Psoas muscle (tissue), 8 donors: Measurements from ENCODE around the gene C7orf57. TPM values are rescaled to one million over a fixed set of nuclear protein-coding genes. Genes with fewer than 3 reads are reported as not detected.

Source experiments
- ATAC-seq, 4 donors: fragments of 200-7000 bp; cut with Tn5 transposase; one replicate each; pipeline ENCODE4 v1.9.1; 2020; ENCODE audit warnings: moderate library complexity in 3 of 4, mild to moderate bottlenecking in 2 of 4
- DNase-seq, 2 donors: peaks; one replicate each; pipeline ENCODE4 v3.0.0-alpha.2; 2020
- H3K27ac ChIP-seq: fragments of 200-600 bp; one replicate; pipeline ENCODE4 v1.8.0; 2022
- H3K27me3 ChIP-seq, 3 donors: fragments of 200-600 bp in 1 of 3; one replicate each; pipeline versions ENCODE4 v1.6.1 to v1.8.0; 2013 to 2022; ENCODE audit warnings: low read length in 2 of 3, mild to moderate bottlenecking in 2 of 3, moderate library complexity in 1 of 3; ENCODE audit not compliant: insufficient read depth in 3 of 3
- H3K36me3 ChIP-seq, 2 donors: fragments of 200-600 bp in 1 of 2; one replicate each; pipeline versions ENCODE4 v1.6.1 to v1.8.0; 2013 to 2022; ENCODE audit warnings: low read depth in 1 of 2, mild to moderate bottlenecking in 1 of 2, moderate library complexity in 1 of 2; ENCODE audit not compliant: insufficient read depth in 1 of 2
- H3K4me1 ChIP-seq: fragments of 200-600 bp; one replicate; pipeline ENCODE4 v1.8.0; 2022
- H3K4me3 ChIP-seq: fragments of 200-600 bp; one replicate; pipeline ENCODE4 v1.8.0; 2022; ENCODE audit warnings: mild to moderate bottlenecking
- H3K9me3 ChIP-seq: fragments of 200-600 bp; one replicate; pipeline ENCODE4 v1.8.0; 2022
- WGBS, 3 donors: extraction: QIAGEN DNeasy Blood & Tissue Kit; methylation state at CpG; one replicate each; pipeline versions ENCODE4 v1.1.6 to v1.1.7; 2013; 5-methylcytosine and 5-hydroxymethylcytosine counted together
- intact Hi-C, 2 donors: fragments of 100-400 bp; cut with DNase I; formaldehyde crosslinking; loops; one replicate each; pipeline versions ENCODE4 v1.11.0 to v1.14.2; 2022
- polyA plus RNA-seq, 3 donors: library from polyadenylated mRNA; stranded (reverse); fragments of 200-250 nt; gene quantifications; one replicate each; pipeline ENCODE4 v1.2.3, GENCODE V29; 2013
- total RNA-seq, 4 donors: library from RNA; stranded (reverse); fragmentation: NEBNext Ultra II Directional in 2 of 4; extraction: Animal tissue kit (Norgen Biotek cat#: 25700) in 2 of 4; gene quantifications; one replicate each; pipeline versions ENCODE4 v1.2.1 to v1.2.4, GENCODE V29; 2021 to 2023
- TF ChIP-seq, protein P1 (sequence below): fragments of 200-600 bp; IDR thresholded peaks from one replicate; pipeline ENCODE4 v1.8.0; 2022; ENCODE audit warnings: antibody characterized with exemption
- donor health status: healthy with polysubstance abuse.
- donor health status: DM: no; HTN: no; CAD: no; lungs with moderate emphysema.
- donor health status: Bipolar disorder and iron deficiency.
- donor health status: healthy.
- donor health status: DM: yes; HTN: yes; CAD: no.
- donor health status: DM: no; HTN: no; CAD: no.
- donor health status: DM: no; HTN: no; CAD: no.
- donor health status: DM: yes; HTN: yes; CAD: no.

The C7orf57 gene
- total and polyA plus RNA-seq, 7 donors: 0.01 to 0.06 TPM; not detected in 5

DNA sequence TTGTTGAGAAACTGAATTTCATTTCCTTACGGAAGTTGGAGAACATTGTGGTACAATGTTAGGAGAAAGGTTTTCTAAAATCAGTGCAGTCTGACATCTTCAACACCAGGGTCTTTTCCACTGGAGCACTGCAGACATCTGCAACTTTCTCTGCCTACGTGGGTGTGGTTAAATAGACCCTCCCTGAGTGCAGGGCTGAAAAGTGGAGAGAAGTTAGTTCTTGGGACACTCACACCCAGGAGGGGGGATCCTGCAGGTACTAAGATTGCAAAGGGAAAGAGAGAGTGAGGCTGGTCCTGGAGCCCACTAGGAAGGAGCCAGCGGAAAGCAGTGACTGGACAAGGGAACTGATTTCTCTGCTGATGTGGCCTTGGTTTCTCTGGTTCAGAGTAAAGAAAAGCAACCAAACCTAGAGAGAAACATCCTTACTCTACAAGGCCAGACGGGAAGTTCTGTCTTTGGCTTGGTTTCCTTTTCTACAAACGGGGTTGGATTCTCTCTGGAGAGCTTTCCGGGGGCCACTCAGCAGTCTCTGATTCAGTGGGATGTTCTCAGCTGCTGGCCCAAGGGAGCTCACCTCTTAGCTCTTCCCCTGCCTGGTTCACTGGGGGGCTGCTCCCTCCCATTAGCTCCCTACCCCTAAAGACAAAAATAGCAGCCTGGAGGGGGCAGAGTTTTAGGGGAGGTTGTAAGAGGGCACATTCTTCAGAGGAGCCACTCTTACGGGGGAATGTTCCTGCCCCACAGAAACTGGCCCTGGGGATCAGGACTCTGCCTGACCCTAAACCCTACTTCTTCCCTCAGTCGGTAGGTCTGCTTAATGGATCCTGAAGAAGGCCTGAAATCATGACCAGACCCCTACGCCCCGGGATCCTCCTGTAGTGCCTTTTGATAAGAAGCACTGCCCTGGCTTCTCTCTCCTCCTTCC lies 56.4 kb downstream of the C7orf57 start:
- intact Hi-C loops: loop anchor here in 1 of 2 donors (5.0 kb wide), 1 partner anchor 54 kb away; the partner anchor contains the start of gene C7orf57
- Histone ChIP-seq H3K9me3 (no peaks in the 10 kb centered on the region), H3K27ac (no peak overlapping the region), H3K4me1 (no peaks in the 10 kb centered on the region), H3K4me3 (no peak overlapping the region), H3K36me3 (peaks cover 3 to 47% of the 10 kb centered on the region in 2 donors), H3K27me3 (no peaks in the 10 kb centered on the region)
- DNase-seq: no peak
- no peak for ATAC-seq
- TF ChIP-seq, protein P1, sequence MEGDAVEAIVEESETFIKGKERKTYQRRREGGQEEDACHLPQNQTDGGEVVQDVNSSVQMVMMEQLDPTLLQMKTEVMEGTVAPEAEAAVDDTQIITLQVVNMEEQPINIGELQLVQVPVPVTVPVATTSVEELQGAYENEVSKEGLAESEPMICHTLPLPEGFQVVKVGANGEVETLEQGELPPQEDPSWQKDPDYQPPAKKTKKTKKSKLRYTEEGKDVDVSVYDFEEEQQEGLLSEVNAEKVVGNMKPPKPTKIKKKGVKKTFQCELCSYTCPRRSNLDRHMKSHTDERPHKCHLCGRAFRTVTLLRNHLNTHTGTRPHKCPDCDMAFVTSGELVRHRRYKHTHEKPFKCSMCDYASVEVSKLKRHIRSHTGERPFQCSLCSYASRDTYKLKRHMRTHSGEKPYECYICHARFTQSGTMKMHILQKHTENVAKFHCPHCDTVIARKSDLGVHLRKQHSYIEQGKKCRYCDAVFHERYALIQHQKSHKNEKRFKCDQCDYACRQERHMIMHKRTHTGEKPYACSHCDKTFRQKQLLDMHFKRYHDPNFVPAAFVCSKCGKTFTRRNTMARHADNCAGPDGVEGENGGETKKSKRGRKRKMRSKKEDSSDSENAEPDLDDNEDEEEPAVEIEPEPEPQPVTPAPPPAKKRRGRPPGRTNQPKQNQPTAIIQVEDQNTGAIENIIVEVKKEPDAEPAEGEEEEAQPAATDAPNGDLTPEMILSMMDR: no peak
- WGBS, 3 donors: 81 to 85% (median 83%) methylated on average over 10 of the region's 10 CpGs

DNA sequence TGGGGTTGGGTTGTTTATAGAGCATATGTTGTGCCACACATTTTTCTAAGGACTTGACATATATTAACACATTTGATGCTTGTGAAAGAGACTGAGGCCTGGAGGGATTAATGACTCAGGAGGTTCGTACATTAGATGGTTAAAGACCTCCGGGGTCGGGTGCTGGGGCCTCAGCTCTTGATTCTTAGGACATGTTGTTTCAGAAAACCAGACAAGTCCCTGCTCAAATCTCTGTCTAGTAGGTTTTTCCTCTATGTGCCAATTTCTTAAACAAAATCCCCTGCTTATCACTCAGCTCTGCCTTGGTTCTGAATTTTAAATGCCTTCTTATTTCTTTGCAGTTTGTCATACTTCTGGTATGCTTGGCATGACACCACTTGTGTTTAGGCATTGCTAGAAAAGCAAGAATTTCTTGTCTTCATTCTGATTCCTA lies 59.5 kb downstream of the C7orf57 start:
- Histone ChIP-seq H3K4me3 (no peak overlapping the region), H3K9me3 (no peaks in the 10 kb centered on the region), H3K4me1 (no peaks in the 10 kb centered on the region), H3K36me3 (peaks cover 12 to 61% of the 10 kb centered on the region in 2 donors), H3K27ac (no peak overlapping the region), H3K27me3 (no peaks in the 10 kb centered on the region)
- DNase-seq: no peak
- WGBS, 3 donors: 89 to 98% (median 91%) methylated on average over 3 of the region's 3 CpGs
- ATAC-seq: no peak
- TF ChIP-seq, protein P1: no peak
- intact Hi-C loops: loop anchor here in 1 of 2 donors (5.0 kb wide), 1 partner anchor 58 kb away; the partner anchor contains the start of gene C7orf57

DNA sequence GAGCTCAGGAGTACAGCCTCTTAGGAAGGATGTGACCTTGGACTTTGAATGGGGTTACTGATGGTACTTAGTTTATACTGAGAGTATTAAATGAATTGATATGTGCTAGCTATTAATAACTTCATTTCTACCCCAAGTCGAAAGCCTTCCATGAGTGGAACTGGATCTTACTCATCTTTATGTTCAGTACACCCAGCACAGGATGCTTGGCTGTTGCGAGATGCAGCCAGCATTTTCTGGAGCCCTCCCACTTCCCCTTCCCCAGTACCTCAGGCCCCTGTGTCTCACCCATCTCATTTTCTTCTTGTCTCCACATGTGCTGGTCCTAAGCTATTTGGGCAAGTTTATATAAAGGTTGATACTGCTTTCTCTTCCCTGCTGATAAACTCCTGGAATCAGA lies 60.9 kb downstream of the C7orf57 start:
- no peak for DNase-seq
- WGBS, 3 donors: 78 to 81% (median 81%) methylated on average over 2 of the region's 2 CpGs
- Histone ChIP-seq H3K4me1 (no peaks in the 10 kb centered on the region), H3K27me3 (no peaks in the 10 kb centered on the region), H3K36me3 (peaks cover 13 to 60% of the 10 kb centered on the region in 2 donors), H3K27ac (no peak overlapping the region), H3K9me3 (no peaks in the 10 kb centered on the region), H3K4me3 (no peak overlapping the region)
- TF ChIP-seq, protein P1: no peak
- intact Hi-C loops: no loop called here
- no peak for ATAC-seq

GRCh38 chr7:48097521-48098231 lies 62.3 kb downstream of the C7orf57 start:
- H3K4me3 ChIP-seq: no peak overlapping the region
- no peaks in the 10 kb centered on the region for H3K9me3 ChIP-seq
- DNase-seq: no peak
- no peak overlapping the region for H3K27ac ChIP-seq
- TF ChIP-seq, protein P1: no peak
- ATAC-seq: no peak
- no peaks in the 10 kb centered on the region for H3K4me1 ChIP-seq
- no peaks in the 10 kb centered on the region for H3K27me3 ChIP-seq
- intact Hi-C loops: no loop called here
- WGBS, 3 donors: 69 to 76% (median 69%) methylated on average over 6 of the region's 6 CpGs
- H3K36me3 ChIP-seq: peaks cover 15 to 63% of the 10 kb centered on the region in 2 donors
